Measurements from ENCODE around the gene P4HA1. TPM values are rescaled to one million over a fixed set of nuclear protein-coding genes. Genes with fewer than 3 reads are reported as not detected.

The P4HA1 gene
- total and polyA plus RNA-seq, 9 of the 15 experiments (the other 6 are each of a cell fraction or from before 2014, with no cell fraction given) = 20.2 to 177 (median 28.6) TPM

- Histone ChIP-seq H3K9me3 (replicated peaks; ENCODE audit: control insufficient read depth, insufficient read depth, low read depth, low read length) (no peaks in the 10 kb centered on the region), H3K4me2 (ENCODE audit: insufficient read depth, low read length) (no peak overlapping the region), H3K27me3 (ENCODE audit: control insufficient read depth in 2 of 2, insufficient read depth in 2 of 2, low read length in 2 of 2) (no peaks in the 10 kb centered on the region), H3K27ac (ENCODE audit: extremely low read depth, low read depth, low read length) (no peak overlapping the region), H3K4me3 (no peak overlapping the region), H2AFZ (ENCODE audit: low read depth, low read length) (no peak overlapping the region), H3K79me2 (ENCODE audit: control insufficient read depth, insufficient read depth, low read length) (no peaks in the 10 kb centered on the region), H4K20me1 (replicated peaks; ENCODE audit: control insufficient read depth, insufficient read depth, low read length) (no peaks in the 10 kb centered on the region), H3K9ac (ENCODE audit: insufficient read depth in 1 of 2, low read depth in 2 of 2, low read length in 2 of 2) (no peak overlapping the region), H3K9me1 (ENCODE audit: control insufficient read depth, insufficient read depth, low read length) (no peaks in the 10 kb centered on the region), H3K36me3 (ENCODE audit: control insufficient read depth, insufficient read depth, low read length) (peaks cover 81% of the 10 kb centered on the region), H3K4me1 (replicated peaks in 1 of 2; ENCODE audit: control insufficient read depth in 2 of 2, insufficient read depth in 2 of 2, low read length in 2 of 2) (no peaks in the 10 kb centered on the region)
- in situ Hi-C loops (cut with MboI) (loop anchor here (10.0 kb wide), 1 partner anchor 701 kb away; no protein-coding TSS in a partner anchor), intact Hi-C loops (cut with micrococcal nuclease) (loop anchor here (10.0 kb wide), 2 partner anchors 161 to 371 kb away; partner anchors contain the start of gene MCU)
- CTCF ChIA-PET (ENCODE audit: low intra/inter-chr PET ratio) = no interaction called here
- no peak for TF ChIP-seq ZNF589 (CRISPR knock-in tag; IDR thresholded peaks at IDR 0.05; ENCODE audit: low read depth)
- no peak for TF ChIP-seq ZNF324 (CRISPR knock-in tag; IDR thresholded peaks at IDR 0.05)
- TF ChIP-seq CREB5 (CRISPR knock-in tag; IDR thresholded peaks at IDR 0.05) = no peak
- no peak for TF ChIP-seq CCNT2 (IDR thresholded peaks at IDR 0.05; ENCODE audit: borderline replicate concordance, extremely low read depth, insufficient read length, low read depth, low read length)
- TF ChIP-seq HLTF (IDR thresholded peaks at IDR 0.05) = no peak
- no peak for TF ChIP-seq MEF2D (tag; conservative IDR thresholded peaks at IDR 0.05; ENCODE audit: low read depth)
- no peak for TF ChIP-seq NCOA6 (IDR thresholded peaks at IDR 0.05)
- no peak for TF ChIP-seq BCLAF1 (IDR thresholded peaks at IDR 0.05; ENCODE audit: borderline replicate concordance in 1 of 2, control insufficient read depth in 1 of 2, low read depth in 2 of 2, low read length in 1 of 2)
- no peak for TF ChIP-seq MAX (CRISPR knock-in tag; IDR thresholded peaks at IDR 0.05)
- TF ChIP-seq KHSRP (IDR thresholded peaks at IDR 0.05) = no peak
- no peak for TF ChIP-seq PHTF2 (CRISPR knock-in tag; IDR thresholded peaks at IDR 0.05)
- ATAC-seq (no peak), DNase-seq (ENCODE audit: extremely low read depth in 1 of 4, low spot score in 3 of 4) (no peak), FAIRE-seq (no peak)
- POLR2A ChIA-PET = interaction anchor here (1.2 to 2.0 kb wide), 4 partner anchors 10 to 31 kb away, joined by 3 to 13 read pairs (median 4); partner anchors contain the start of gene P4HA1
- 59% methylated on average over 1 of the region's 1 CpG for WGBS (ENCODE audit: insufficient coverage, low coverage, missing lambda C conversion rate)
- BruUV-seq (replicated peaks) = no TSS peak
Observed at GRCh38 chr10:73065441-73065840, 31.2 kb downstream of the P4HA1 start.
